ENCODE data around the gene ARFRP1.

ARFRP1 gene

GRCh38 chr20:63737945-63738686, 30.3 kb upstream of the ARFRP1 start:
- no peaks in the 10 kb centered on the region for H3K9me3 Mint-ChIP-seq
- no peak for TF ChIP-seq CTCF (IDR thresholded peaks at IDR 0.05)
- H3K27me3 Mint-ChIP-seq (ENCODE audit: low read depth, poor library complexity) = peaks cover 8% of the 10 kb centered on the region
- peaks cover 14% of the 10 kb centered on the region for H3K36me3 Mint-ChIP-seq (ENCODE audit: low read depth)
- DNase-seq = no peak
- H3K4me3 Mint-ChIP-seq = no peak overlapping the region
- H3K4me1 Mint-ChIP-seq = peaks cover under 1% of the 10 kb centered on the region
- no peak overlapping the region for H3K27ac Mint-ChIP-seq

GRCh38 chr20:63737695-63737944, 29.8 kb upstream of the ARFRP1 start:
- no peak for DNase-seq
- Mint-ChIP-seq H3K27me3 (ENCODE audit: low read depth, poor library complexity) (peaks cover 8% of the 10 kb centered on the region), H3K9me3 (no peaks in the 10 kb centered on the region), H3K4me1 (no peaks in the 10 kb centered on the region), H3K4me3 (no peak overlapping the region), H3K36me3 (ENCODE audit: low read depth) (peaks cover 14% of the 10 kb centered on the region), H3K27ac (no peak overlapping the region)
- no peak for TF ChIP-seq CTCF (IDR thresholded peaks at IDR 0.05)

GRCh38 chr20:63736893-63737694, 29.3 kb upstream of the ARFRP1 start:
- H3K27ac Mint-ChIP-seq = no peak overlapping the region
- H3K4me3 Mint-ChIP-seq = no peak overlapping the region
- H3K36me3 Mint-ChIP-seq (ENCODE audit: low read depth) = peaks cover 14% of the 10 kb centered on the region
- no peak for DNase-seq
- no peaks in the 10 kb centered on the region for H3K9me3 Mint-ChIP-seq
- H3K4me1 Mint-ChIP-seq = no peaks in the 10 kb centered on the region
- H3K27me3 Mint-ChIP-seq (ENCODE audit: low read depth, poor library complexity) = peaks cover 8% of the 10 kb centered on the region
- TF ChIP-seq CTCF (IDR thresholded peaks at IDR 0.05) = no peak

DNA sequence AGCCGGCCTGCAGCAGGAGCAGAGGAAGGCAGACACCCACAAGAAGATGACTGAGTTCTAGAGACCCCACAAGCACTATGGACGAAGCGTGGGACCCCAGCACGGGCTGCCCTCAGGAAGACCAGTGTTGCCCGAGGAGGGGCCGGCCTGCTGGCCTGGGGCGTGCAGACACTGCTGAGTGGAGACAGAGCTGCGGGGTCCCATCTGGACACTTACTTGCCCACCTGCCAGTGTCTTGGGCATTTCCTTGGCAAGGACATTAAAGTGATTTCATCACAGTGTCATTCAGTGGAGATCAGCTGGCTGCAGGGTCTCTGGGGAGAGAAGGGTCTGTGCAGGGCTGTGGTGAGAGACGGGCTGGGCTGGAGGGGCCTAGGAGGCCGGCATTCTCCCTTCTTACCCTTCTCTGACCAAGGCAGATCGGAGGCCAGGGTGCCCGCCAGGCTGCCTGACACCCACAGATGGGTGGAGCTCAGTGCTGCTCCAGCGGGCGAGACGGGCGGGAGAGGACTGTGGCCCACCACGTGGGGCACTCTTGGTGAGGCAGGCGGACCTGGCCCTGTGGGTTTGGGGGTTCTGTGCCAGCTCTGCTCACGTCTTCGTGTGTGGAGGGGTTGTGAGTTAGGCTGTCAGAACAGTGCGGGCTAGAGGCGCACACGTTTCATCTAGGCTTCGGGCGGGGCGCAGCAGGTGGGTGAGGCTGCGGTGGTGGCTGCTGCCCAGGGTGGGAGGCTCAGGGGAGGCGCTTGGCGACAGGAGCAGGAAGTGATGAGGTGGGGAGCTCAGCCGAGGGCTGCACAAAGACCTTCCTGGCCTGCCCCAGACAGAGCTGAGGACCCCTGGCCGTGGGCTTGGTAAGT, 28.3 kb upstream of the ARFRP1 start, which contains the start of gene LIME1:
TSS of gene LIME1 (plus strand) at position 806 of the 860 bp plus-strand sequence. CDS start 886 bp downstream, outside the sequence.
- H3K9me3 Mint-ChIP-seq = no peaks in the 10 kb centered on the region
- no peak for TF ChIP-seq CTCF (IDR thresholded peaks at IDR 0.05)
- no peak within 1 kb of the TSS for H3K4me3 Mint-ChIP-seq
- peaks cover 8% of the 10 kb centered on the region for H3K27me3 Mint-ChIP-seq (ENCODE audit: low read depth, poor library complexity)
- no peak for DNase-seq
- no peak within 1 kb of the TSS for H3K27ac Mint-ChIP-seq
- H3K36me3 Mint-ChIP-seq (ENCODE audit: low read depth) = peaks cover 14% of the 10 kb centered on the region
- H3K4me1 Mint-ChIP-seq = no peaks in the 10 kb centered on the region

GRCh38 chr20:63734946-63735858, 27.4 kb upstream of the ARFRP1 start:
- peaks cover 8% of the 10 kb centered on the region for H3K27me3 Mint-ChIP-seq (ENCODE audit: low read depth, poor library complexity)
- H3K36me3 Mint-ChIP-seq (ENCODE audit: low read depth) = peaks cover 14% of the 10 kb centered on the region
- H3K4me1 Mint-ChIP-seq = no peaks in the 10 kb centered on the region
- H3K9me3 Mint-ChIP-seq = no peaks in the 10 kb centered on the region
- no peak overlapping the region for H3K27ac Mint-ChIP-seq
- TF ChIP-seq CTCF (IDR thresholded peaks at IDR 0.05) = no peak
- no peak for DNase-seq
- no peak overlapping the region for H3K4me3 Mint-ChIP-seq

Measured in nephron progenitor cell (in vitro differentiated cells).